SK-N-SH treated with all-trans-retinoic acid at 6 μM for 48 hours (cell line): ENCODE measurements around the gene PDCD11.

Experiments used
- ATAC-seq: fragments of 200-7000 bp; cut with Tn5 transposase; 3 replicates; pipeline ENCODE4 v1.9.1; 2020; ENCODE audit warnings: mild to moderate bottlenecking, moderate library complexity
- CREB5 ChIP-seq: fragments of 250-450 bp; sonication (Bioruptor Pico); IDR thresholded peaks from 2 replicates; pipeline ENCODE4 v1.5.1; 2020; ENCODE audit warnings: low read depth, mild to moderate bottlenecking, moderate library complexity
- CSRNP3 ChIP-seq: fragments of 250-450 bp; sonication (Bioruptor Pico); IDR thresholded peaks from 2 replicates; pipeline ENCODE4 v1.5.1; 2021; ENCODE audit warnings: mild to moderate bottlenecking, moderate library complexity
- ESRRG ChIP-seq: fragments of 250-450 bp; sonication (Bioruptor Pico); IDR thresholded peaks from 2 replicates; pipeline ENCODE4 v1.6.1; 2021; ENCODE audit warnings: mild to moderate bottlenecking
- GLIS3 ChIP-seq: fragments of 250-450 bp; sonication (Bioruptor Pico); IDR thresholded peaks from 2 replicates; pipeline ENCODE4 v1.5.0; 2020; ENCODE audit warnings: mild to moderate bottlenecking, moderate library complexity
- ISL1 ChIP-seq: fragments of 250-450 bp; sonication (Bioruptor Pico); IDR thresholded peaks from 2 replicates; pipeline ENCODE4 v2.1.2; 2022; ENCODE audit warnings: mild to moderate bottlenecking, moderate library complexity
- OSR1 ChIP-seq: fragments of 250-450 bp; sonication (Bioruptor Pico); IDR thresholded peaks from 2 replicates; pipeline ENCODE4 v1.8.0; 2022; ENCODE audit warnings: moderate library complexity, mild to moderate bottlenecking, inconsistent platforms
- PATZ1 ChIP-seq: fragments of 250-450 bp; sonication (Bioruptor Pico); IDR thresholded peaks from 2 replicates; pipeline ENCODE4 v1.8.0; 2020; ENCODE audit warnings: mild to moderate bottlenecking, moderate library complexity, borderline replicate concordance
- POU6F1 ChIP-seq: fragments of 250-450 bp; sonication (Bioruptor Pico); IDR thresholded peaks from 2 replicates; pipeline ENCODE4 v1.8.0; 2021; ENCODE audit warnings: low read depth, mild to moderate bottlenecking, moderate library complexity, borderline replicate concordance
- PPARA ChIP-seq: fragments of 250-450 bp; sonication (Bioruptor Pico); IDR thresholded peaks from 2 replicates; pipeline ENCODE4 v1.5.0; 2020; ENCODE audit warnings: mild to moderate bottlenecking, borderline replicate concordance
- RARB ChIP-seq: fragments of 250-450 bp; sonication (Bioruptor Pico); IDR thresholded peaks from 2 replicates; pipeline ENCODE4 v1.8.0; 2021; ENCODE audit warnings: mild to moderate bottlenecking, moderate library complexity
- SNAI2 ChIP-seq: fragments of 250-450 bp; sonication (Bioruptor Pico); IDR thresholded peaks from 2 replicates; pipeline ENCODE4 v1.5.0; 2020; ENCODE audit warnings: mild to moderate bottlenecking, moderate library complexity
- TOX ChIP-seq: fragments of 250-450 bp; sonication (Bioruptor Pico); IDR thresholded peaks from 2 replicates; pipeline ENCODE4 v1.8.0; 2021; ENCODE audit warnings: mild to moderate bottlenecking, moderate library complexity, borderline replicate concordance
- TSHZ2 ChIP-seq: fragments of 250-450 bp; sonication (Bioruptor Pico); IDR thresholded peaks from 2 replicates; pipeline ENCODE4 v1.5.0; 2020; ENCODE audit warnings: mild to moderate bottlenecking, moderate library complexity
- ZC3H10 ChIP-seq: fragments of 250-450 bp; sonication (Bioruptor Pico); IDR thresholded peaks from 2 replicates; pipeline ENCODE4 v1.5.1; 2021; ENCODE audit warnings: mild to moderate bottlenecking, moderate library complexity
- ZFP30 ChIP-seq: fragments of 450-650 bp; formaldehyde crosslinking; IDR thresholded peaks from 2 replicates; pipeline ENCODE4 v1.5.0; 2022; ENCODE audit warnings: mild to moderate bottlenecking, moderate library complexity
- ZNF70 ChIP-seq: fragments of 450-650 bp; formaldehyde crosslinking; IDR thresholded peaks from 2 replicates; pipeline ENCODE4 v1.5.0; 2020; ENCODE audit warnings: mild to moderate bottlenecking, moderate library complexity
- ZNF8 ChIP-seq: fragments of 450-650 bp; formaldehyde crosslinking; IDR thresholded peaks from 2 replicates; pipeline ENCODE4 v1.5.0; 2020; ENCODE audit warnings: mild to moderate bottlenecking, moderate library complexity

Gene PDCD11

GRCh38 chr10:103452506-103453230, 56.2 kb downstream of the PDCD11 start:
- TF ChIP-seq RARB (CRISPR knock-in tag) (no peak), CSRNP3 (CRISPR knock-in tag) (no peak), ZFP30 (CRISPR knock-in tag) (no peak), ZNF70 (no peak), OSR1 (CRISPR knock-in tag) (no peak), ESRRG (CRISPR knock-in tag) (no peak), GLIS3 (CRISPR knock-in tag) (no peak), SNAI2 (no peak), ZC3H10 (CRISPR knock-in tag) (no peak), PATZ1 (CRISPR knock-in tag) (no peak), TSHZ2 (CRISPR knock-in tag) (no peak)
- ATAC-seq, result no peak; the same call in 1 of the 3 replicates

- ATAC-seq, result no peak
- TF ChIP-seq PPARA (CRISPR knock-in tag) (no peak), OSR1 (CRISPR knock-in tag) (no peak), ISL1 (CRISPR knock-in tag) (no peak), POU6F1 (no peak), ZFP30 (CRISPR knock-in tag) (no peak), ZC3H10 (CRISPR knock-in tag) (no peak), PATZ1 (CRISPR knock-in tag) (no peak), ZNF8 (no peak), TSHZ2 (CRISPR knock-in tag) (no peak), CREB5 (CRISPR knock-in tag) (no peak), TOX (CRISPR knock-in tag) (no peak), SNAI2 (no peak)
Observed at GRCh38 chr10:103454026-103454425, 57.6 kb downstream of the PDCD11 start.
